Tibial artery (tissue), 4 donors: ENCODE results near the gene ADAM21.
"Not testable (repeated sequence)": the region's sequence is repeated elsewhere in the genome, so short reads cannot be mapped to it uniquely, and the experiment has no call there.

Experiments
- DNase-seq, 2 donors: peaks; one replicate each; pipeline ENCODE4 v3.0.0-alpha.2; 2019
- H3K27ac ChIP-seq, 2 donors: fragments of 200-600 bp; sonication (generic) in 1 of 2; 1 replicate in 1 of 2; 2 replicates in 1 of 2; pipeline ENCODE4 v1.5.1; 2018 to 2019; ENCODE audit warnings: mild to moderate bottlenecking in 1 of 2
- H3K27me3 ChIP-seq, 2 donors: fragments of 200-600 bp; sonication (generic) in 1 of 2; one replicate each; pipeline versions ENCODE4 v1.5.1 to v1.6.0; 2016 to 2019
- H3K36me3 ChIP-seq, 3 donors: fragments of 200-600 bp; sonication (generic) in 2 of 3; one replicate each; pipeline ENCODE4 v1.5.1; 2016 to 2019; ENCODE audit warnings: mild to moderate bottlenecking in 2 of 3
- H3K4me1 ChIP-seq, 4 donors: fragments of 200-600 bp; sonication (generic) in 2 of 4; 1 replicate in 3 of 4; 2 replicates in 1 of 4; pipeline ENCODE4 v1.5.1; 2016 to 2019
- H3K4me3 ChIP-seq, 2 donors: fragments of 200-600 bp; sonication (generic) in 1 of 2; 1 replicate in 1 of 2; 2 replicates in 1 of 2; pipeline ENCODE4 v1.5.1; 2018 to 2019; ENCODE audit warnings: mild to moderate bottlenecking in 2 of 2
- H3K9me3 ChIP-seq, 3 donors: fragments of 200-600 bp; sonication (generic) in 1 of 3; one replicate each; pipeline ENCODE4 v1.5.1; 2016 to 2019
- intact Hi-C: fragments of 100-400 bp; cut with DNase I; formaldehyde crosslinking; loops from one replicate; pipeline ENCODE4 v1.15.0; 2023; ENCODE audit warnings: low total_unique reads
- TF ChIP-seq, protein P1 (sequence below), 2 experiments: fragments of 200-600 bp in 1 of 2; fragments of 450-650 bp in 1 of 2; IDR thresholded peaks; one replicate each; pipeline ENCODE4 v1.5.1; 2017 to 2019; ENCODE audit warnings: antibody characterized with exemption in 2 of 2, mild to moderate bottlenecking in 1 of 2, moderate library complexity in 1 of 2

Gene ADAM21

DNA sequence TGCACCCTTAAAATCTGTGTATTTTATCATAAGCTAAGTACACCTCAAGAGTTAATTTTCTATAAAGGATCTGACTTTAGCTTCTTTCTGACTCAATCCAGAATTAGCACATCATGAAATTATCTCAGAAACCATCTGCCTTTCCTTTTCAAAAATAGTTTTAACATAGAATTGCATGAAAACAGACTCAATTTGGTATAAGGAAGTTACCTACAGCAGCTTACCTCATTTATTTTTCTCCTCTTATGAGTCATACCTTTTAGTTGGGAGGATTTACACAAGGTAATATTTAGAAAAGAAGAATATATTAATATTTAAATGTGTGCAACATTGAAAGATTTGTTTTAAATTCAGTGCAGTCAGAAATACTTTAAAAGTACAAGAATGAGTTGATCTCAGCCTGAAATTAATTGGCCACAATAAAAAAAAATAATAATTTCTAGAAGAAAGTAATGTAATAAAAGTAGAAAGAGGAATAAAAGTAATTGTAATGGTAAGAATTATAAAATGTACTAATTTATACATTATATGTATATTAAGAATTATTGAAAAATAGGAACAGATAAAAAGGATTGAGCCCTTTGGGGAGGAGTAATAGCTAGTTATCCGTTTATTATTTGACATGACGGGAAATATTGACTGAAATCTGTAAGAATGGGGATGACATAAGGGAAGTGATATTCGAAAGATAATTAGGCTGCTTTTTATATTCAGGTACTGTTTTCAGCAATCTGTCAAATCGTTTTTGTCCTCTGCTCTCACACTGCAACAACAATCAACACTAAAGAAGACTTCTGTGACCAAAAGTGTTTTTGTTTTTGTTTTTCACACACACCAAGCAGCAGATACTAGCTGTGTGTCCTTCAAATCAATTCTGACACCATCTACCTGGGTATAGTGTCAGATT, 20.5 kb downstream of the ADAM21 start:
- Histone ChIP-seq H3K36me3 (peaks cover 0 to 28% (median 15%) of the 10 kb centered on the region in 3 donors), H3K27me3 (no peaks in the 10 kb centered on the region), H3K27ac (no peak overlapping the region), H3K4me1 (no peaks in the 10 kb centered on the region), H3K4me3 (no peak overlapping the region), H3K9me3 (no peaks in the 10 kb centered on the region)
- DNase-seq: no peak
- intact Hi-C loops: no loop called here
- TF ChIP-seq, protein P1, sequence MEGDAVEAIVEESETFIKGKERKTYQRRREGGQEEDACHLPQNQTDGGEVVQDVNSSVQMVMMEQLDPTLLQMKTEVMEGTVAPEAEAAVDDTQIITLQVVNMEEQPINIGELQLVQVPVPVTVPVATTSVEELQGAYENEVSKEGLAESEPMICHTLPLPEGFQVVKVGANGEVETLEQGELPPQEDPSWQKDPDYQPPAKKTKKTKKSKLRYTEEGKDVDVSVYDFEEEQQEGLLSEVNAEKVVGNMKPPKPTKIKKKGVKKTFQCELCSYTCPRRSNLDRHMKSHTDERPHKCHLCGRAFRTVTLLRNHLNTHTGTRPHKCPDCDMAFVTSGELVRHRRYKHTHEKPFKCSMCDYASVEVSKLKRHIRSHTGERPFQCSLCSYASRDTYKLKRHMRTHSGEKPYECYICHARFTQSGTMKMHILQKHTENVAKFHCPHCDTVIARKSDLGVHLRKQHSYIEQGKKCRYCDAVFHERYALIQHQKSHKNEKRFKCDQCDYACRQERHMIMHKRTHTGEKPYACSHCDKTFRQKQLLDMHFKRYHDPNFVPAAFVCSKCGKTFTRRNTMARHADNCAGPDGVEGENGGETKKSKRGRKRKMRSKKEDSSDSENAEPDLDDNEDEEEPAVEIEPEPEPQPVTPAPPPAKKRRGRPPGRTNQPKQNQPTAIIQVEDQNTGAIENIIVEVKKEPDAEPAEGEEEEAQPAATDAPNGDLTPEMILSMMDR (IDR thresholded peaks at IDR 0.05): no peak

DNA sequence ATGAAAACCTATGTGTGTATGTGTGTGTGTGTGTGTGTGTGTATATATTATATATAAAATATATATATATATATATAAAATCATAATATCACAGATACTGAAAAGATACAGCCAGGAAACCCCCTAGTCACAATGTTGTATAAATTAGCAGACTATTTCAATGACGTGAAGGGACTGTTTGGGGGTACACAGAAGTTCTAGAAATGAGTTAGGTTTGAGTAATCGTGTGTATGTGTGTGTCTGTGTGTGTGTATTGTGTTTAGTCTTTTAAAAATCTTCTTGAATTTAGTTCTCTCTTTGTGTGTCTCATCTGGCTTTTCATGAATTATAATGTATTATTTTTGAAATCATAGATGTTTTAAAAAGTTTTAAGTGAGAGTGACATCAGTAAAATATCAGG, 21.9 kb downstream of the ADAM21 start:
- H3K9me3 ChIP-seq: no peaks in the 10 kb centered on the region
- no peak overlapping the region for H3K4me3 ChIP-seq
- H3K27ac ChIP-seq: no peak overlapping the region
- peaks cover 0 to 22% (median 5%) of the 10 kb centered on the region in 3 donors for H3K36me3 ChIP-seq
- H3K27me3 ChIP-seq: no peaks in the 10 kb centered on the region
- no peaks in the 10 kb centered on the region for H3K4me1 ChIP-seq
- DNase-seq: no peak
- TF ChIP-seq, protein P1 (IDR thresholded peaks at IDR 0.05): no peak
- intact Hi-C loops: no loop called here

DNA sequence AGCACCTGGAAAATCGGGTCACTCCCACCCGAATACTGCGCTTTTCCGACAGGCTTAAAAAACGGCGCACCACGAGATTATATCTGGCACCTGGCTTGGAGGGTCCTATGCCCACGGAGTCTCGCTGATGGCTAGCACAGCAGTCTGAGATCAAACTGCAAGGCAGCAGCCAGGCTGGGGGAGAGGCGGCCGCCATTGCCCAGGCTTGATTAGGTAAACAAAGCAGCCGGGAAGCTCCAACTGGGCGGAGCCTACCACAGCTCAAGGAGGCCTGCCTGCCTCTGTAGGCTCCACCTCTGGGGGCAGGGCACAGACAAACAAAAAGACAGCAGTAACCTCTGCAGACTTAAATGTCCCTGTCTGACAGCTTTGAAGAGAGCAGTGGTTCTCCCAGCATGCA, 23.5 kb downstream of the ADAM21 start:
- H3K27me3 ChIP-seq, H3K27ac ChIP-seq, H3K9me3 ChIP-seq, H3K4me3 ChIP-seq, intact Hi-C loops, DNase-seq, H3K4me1 ChIP-seq: not testable (repeated sequence)
- H3K36me3 ChIP-seq: peaks cover 0 to 12% (median 5%) of the 10 kb centered on the region in 3 donors

DNA sequence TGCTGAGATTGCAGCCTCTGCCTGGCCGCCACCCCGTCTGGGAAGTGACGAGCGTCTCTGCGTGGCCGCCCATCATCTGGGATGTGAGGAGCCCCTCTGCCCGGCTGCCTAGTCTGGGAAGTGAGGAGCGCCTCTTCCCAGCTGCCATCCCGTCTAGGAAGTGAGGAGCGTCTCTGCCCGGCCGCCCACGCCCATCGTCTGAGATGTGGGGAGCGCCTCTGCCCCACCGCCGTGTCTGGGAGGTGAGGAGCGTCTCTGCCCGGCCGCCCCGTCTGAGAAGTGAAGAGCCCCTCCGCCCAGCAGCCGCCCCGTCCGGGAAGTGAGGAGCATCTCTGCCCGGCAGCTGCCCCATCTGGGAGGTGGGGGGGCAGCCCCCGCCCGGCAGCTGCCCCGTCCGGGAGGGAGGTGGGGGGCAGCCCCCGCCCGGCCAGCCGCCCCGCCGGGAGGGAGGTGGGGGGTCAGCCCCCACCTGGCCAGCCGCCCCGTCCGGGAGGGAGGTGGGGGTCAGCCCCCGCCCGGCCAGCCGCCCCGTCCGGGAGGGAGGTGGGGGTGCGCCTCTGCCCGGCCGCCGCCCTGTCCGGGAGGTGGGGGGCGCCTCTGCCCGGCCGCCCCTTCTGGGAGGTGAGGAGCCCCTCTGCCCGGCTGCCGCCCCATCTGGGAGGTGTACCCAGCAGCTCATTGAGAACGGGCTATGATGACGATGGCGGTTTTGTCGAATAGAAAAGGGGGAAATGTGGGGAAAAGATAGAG, 25.6 kb downstream of the ADAM21 start:
- H3K27me3 ChIP-seq, H3K36me3 ChIP-seq, intact Hi-C loops, H3K27ac ChIP-seq, H3K9me3 ChIP-seq, DNase-seq, H3K4me3 ChIP-seq, H3K4me1 ChIP-seq: not testable (repeated sequence)

DNA sequence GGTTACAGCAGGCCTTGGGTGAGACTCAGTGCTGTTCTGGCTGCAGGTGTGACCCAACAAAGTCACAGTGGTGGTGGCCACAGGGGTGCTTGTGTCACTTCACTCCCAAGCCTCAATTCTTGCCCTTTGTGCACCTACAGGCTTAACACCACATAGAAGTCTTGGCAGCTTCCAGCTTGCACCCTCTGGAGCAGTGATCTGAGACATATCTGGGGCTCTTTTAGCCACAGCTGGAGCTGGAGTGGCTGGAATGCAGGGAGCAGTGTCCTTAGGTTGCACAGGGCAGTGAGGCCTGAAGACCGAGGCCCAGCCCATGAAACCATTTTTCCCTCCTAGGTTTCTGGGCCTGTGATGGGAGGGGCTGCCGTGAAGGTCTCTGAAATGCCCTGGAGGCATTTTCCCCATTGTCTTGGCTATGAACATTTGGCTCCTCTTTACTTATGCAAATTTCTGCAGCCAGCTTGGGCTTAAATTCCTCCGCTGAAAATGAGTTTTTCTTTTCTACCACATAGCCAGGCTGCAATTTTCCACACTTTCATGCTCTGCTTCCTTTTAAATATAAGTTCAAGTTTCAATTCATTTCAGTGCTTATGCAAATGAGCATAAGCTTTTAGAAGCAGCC, 37.7 kb downstream of the ADAM21 start:
- intact Hi-C loops: no loop called here
- Histone ChIP-seq H3K27ac (no peak overlapping the region), H3K4me1 (no peaks in the 10 kb centered on the region), H3K9me3 (peaks cover 0 to 39% (median 36%) of the 10 kb centered on the region in 3 donors), H3K36me3 (peaks cover 38 to 40% (median 40%) of the 10 kb centered on the region in 3 donors), H3K4me3 (no peak overlapping the region), H3K27me3 (no peaks in the 10 kb centered on the region)
- no peak for DNase-seq
- TF ChIP-seq, protein P1 (IDR thresholded peaks at IDR 0.05): no peak

DNA sequence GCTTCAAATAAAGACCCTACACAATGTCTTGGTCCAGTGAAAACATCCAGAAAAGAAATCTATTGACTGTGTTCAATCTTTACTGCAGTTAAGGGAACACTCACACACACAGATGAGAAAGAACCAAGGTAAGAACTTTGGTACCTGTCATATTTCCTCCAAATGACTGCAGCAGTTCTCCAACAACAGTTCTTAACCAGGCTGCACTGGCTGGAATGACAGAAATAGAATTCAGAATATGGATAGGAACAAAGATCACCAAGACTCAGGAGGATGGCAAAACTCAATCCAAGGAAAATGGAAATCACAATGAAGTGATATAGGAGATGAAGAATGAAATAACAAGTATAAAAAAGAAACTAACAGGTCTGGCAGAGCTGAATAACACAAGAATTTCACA, 46.2 kb downstream of the ADAM21 start:
- Histone ChIP-seq H3K4me1 (no peaks in the 10 kb centered on the region), H3K36me3 (peaks cover 8 to 23% (median 14%) of the 10 kb centered on the region in 3 donors), H3K4me3 (no peak overlapping the region), H3K27ac (no peak overlapping the region), H3K9me3 (peaks cover 0 to 12% (median 0%) of the 10 kb centered on the region in 3 donors), H3K27me3 (no peaks in the 10 kb centered on the region)
- TF ChIP-seq, protein P1 (IDR thresholded peaks at IDR 0.05): no peak
- intact Hi-C loops: no loop called here
- no peak for DNase-seq
